Prostate gland (tissue), 2 donors: ENCODE results near the gene KIAA1328. TPM values are rescaled to one million over a fixed set of nuclear protein-coding genes. Genes with fewer than 3 reads are reported as not detected.

Source experiments
- DNase-seq: peaks from one replicate; pipeline ENCODE4 v3.0.0-alpha.2; 2019; ENCODE audit warnings: low spot score
- H3K27ac ChIP-seq, 2 donors: fragments of 200-600 bp; sonication (generic); 2 replicates each; pipeline ENCODE4 v1.5.1; 2017 to 2019
- H3K27me3 ChIP-seq: fragments of 200-600 bp; sonication (generic); replicated peaks from 2 replicates; pipeline ENCODE4 v1.5.1; 2019; ENCODE audit not compliant: insufficient read depth
- H3K36me3 ChIP-seq, 2 donors: fragments of 200-600 bp; sonication (generic); 1 replicate in 1 of 2; 2 replicates in 1 of 2; pipeline versions ENCODE4 v1.5.1 to v1.8.1; 2017 to 2019
- H3K4me1 ChIP-seq: fragments of 200-600 bp; sonication (generic); replicated peaks from 2 replicates; pipeline ENCODE4 v1.5.1; 2019
- H3K4me3 ChIP-seq, 2 donors: fragments of 200-600 bp; sonication (generic); 2 replicates each; pipeline ENCODE4 v1.5.1; 2017 to 2019
- H3K9me3 ChIP-seq: fragments of 200-600 bp; sonication (generic); 2 replicates; pipeline ENCODE4 v1.5.1; 2017
- CTCF ChIP-seq, 4 experiments: fragments of 200-600 bp in 2 of 4; fragments of 450-650 bp in 2 of 4; sonication (generic) in 2 of 4; IDR thresholded peaks; 1 replicate in 3 of 4; 2 replicates in 1 of 4; pipeline ENCODE4 v1.5.1; 2016 to 2019; ENCODE audit warnings: antibody characterized with exemption in 4 of 4, mild to moderate bottlenecking in 2 of 4, moderate library complexity in 2 of 4
- POLR2A ChIP-seq: fragments of 450-650 bp; IDR thresholded peaks from one replicate; pipeline ENCODE4 v1.6.1; 2016; ENCODE audit warnings: antibody characterized with exemption, mild to moderate bottlenecking
- POLR2AphosphoS5 ChIP-seq: sonication (generic); formaldehyde crosslinking; IDR thresholded peaks from one replicate; pipeline ENCODE4 v1.6.1; 2017; ENCODE audit warnings: antibody characterized with exemption
- WGBS: methylation state at CpG from one replicate; pipeline ENCODE4 v1.1.5; 2018; 5-methylcytosine and 5-hydroxymethylcytosine counted together
- intact Hi-C: fragments of 100-400 bp; cut with DNase I; formaldehyde crosslinking; loops from one replicate; pipeline ENCODE4 v1.14.2; 2022
- total RNA-seq, 2 donors: library from RNA; depleted of rRNA; stranded (reverse); fragments of >200 nt; gene quantifications; one replicate each; pipeline ENCODE4 v1.1.0, GENCODE V29; 2016

The KIAA1328 gene
- total RNA-seq, 2 donors from 2014 or later = 8.7 to 13.7 TPM

DNA sequence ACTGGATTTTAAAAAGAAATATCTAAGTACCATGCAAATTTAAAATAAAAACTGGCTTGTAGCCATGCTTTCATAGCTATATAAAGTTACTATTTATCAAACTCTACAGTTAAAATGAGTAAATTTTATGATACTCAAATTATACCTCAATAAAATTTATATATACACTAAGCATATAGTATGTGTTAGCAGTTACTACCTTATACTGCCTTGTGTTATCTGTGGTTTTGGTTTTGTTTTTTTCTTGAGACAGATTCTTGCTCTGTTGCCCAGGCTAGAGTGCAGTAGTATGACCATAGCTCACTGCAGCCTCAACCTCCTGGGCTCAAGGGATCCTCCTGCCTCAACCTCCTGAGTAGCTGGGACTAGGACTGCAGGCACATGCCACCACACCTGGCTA, 342.1 kb downstream of the KIAA1328 start:
- no peak for TF ChIP-seq CTCF (IDR thresholded peaks at IDR 0.05)
- TF ChIP-seq POLR2AphosphoS5 = no peak
- no peak for TF ChIP-seq POLR2A
- Histone ChIP-seq H3K27me3 (no peaks in the 10 kb centered on the region), H3K27ac (no peak overlapping the region), H3K4me3 (no peak overlapping the region), H3K36me3 (no peaks in the 10 kb centered on the region), H3K4me1 (no peaks in the 10 kb centered on the region), H3K9me3 (no peaks in the 10 kb centered on the region)
- intact Hi-C loops = no loop called here
- DNase-seq = no peak

DNA sequence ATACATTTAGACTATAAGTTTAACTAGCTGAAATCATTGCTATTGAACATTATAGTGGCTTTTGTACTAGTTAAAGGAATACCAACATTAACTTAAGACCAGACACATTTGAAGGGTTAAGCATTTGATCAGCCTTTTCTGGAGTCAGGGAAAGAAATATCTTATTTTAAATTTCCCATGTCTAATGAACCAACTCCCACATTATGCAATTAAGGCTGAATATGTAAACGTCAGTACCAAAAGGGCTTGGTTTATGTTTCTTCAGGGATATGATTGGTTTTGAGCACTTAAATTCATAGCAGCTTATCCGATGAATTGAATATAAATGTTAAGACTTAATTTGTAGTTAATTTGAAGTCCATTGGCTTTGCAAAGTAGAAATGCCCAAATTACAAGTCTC, 344.5 kb downstream of the KIAA1328 start:
- no peaks in the 10 kb centered on the region for H3K27me3 ChIP-seq
- 96% methylated on average over 2 of the region's 2 CpGs for WGBS
- H3K4me1 ChIP-seq = no peaks in the 10 kb centered on the region
- H3K36me3 ChIP-seq = no peaks in the 10 kb centered on the region
- H3K27ac ChIP-seq = no peak overlapping the region
- H3K9me3 ChIP-seq = no peaks in the 10 kb centered on the region
- intact Hi-C loops = no loop called here
- no peak for TF ChIP-seq POLR2A
- TF ChIP-seq CTCF (IDR thresholded peaks at IDR 0.05) = no peak
- no peak for TF ChIP-seq POLR2AphosphoS5
- DNase-seq = no peak
- H3K4me3 ChIP-seq = no peak overlapping the region

- H3K9me3 ChIP-seq = no peaks in the 10 kb centered on the region
- intact Hi-C loops = no loop called here
- DNase-seq = no peak
- TF ChIP-seq POLR2AphosphoS5 (no peak), CTCF (IDR thresholded peaks at IDR 0.05) (no peak), POLR2A (no peak)
- H3K4me1 ChIP-seq = no peaks in the 10 kb centered on the region
- WGBS = 63% methylated on average over 1 of the region's 1 CpG
- H3K27me3 ChIP-seq = no peaks in the 10 kb centered on the region
- no peak overlapping the region for H3K4me3 ChIP-seq
- H3K36me3 ChIP-seq = no peaks in the 10 kb centered on the region
- no peak overlapping the region for H3K27ac ChIP-seq
Measured at GRCh38 chr18:37175727-37176620, 347.0 kb downstream of the KIAA1328 start.

GRCh38 chr18:37176621-37176934, 347.7 kb downstream of the KIAA1328 start:
- TF ChIP-seq CTCF (IDR thresholded peaks at IDR 0.05) = no peak
- TF ChIP-seq POLR2AphosphoS5 = no peak
- no peak for TF ChIP-seq POLR2A
- no peaks in the 10 kb centered on the region for H3K36me3 ChIP-seq
- no peak overlapping the region for H3K4me3 ChIP-seq
- no peaks in the 10 kb centered on the region for H3K9me3 ChIP-seq
- no peak for DNase-seq
- H3K27me3 ChIP-seq = no peaks in the 10 kb centered on the region
- no peaks in the 10 kb centered on the region for H3K4me1 ChIP-seq
- H3K27ac ChIP-seq = no peak overlapping the region
- intact Hi-C loops = no loop called here

DNA sequence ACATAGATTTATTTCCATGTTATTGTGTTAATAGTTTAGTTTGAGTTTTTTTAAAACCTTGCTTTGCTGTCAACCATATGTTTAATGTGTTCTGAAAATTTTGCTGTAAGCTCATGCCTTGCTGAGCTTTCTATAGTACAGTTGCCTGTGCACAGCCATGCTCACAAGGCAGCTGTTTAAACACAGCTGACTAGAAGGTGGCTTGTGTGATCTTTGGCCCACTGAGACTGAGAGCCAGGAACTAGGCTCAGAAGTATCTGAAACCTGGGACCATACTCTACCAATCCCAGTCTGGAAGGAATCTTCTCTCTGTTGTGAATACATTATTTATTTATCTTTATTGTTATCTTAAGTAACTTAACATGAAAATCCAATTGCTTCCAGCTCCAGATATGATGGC, 350.5 kb downstream of the KIAA1328 start:
- intact Hi-C loops = no loop called here
- Histone ChIP-seq H3K9me3 (no peaks in the 10 kb centered on the region), H3K4me3 (no peak overlapping the region), H3K36me3 (no peaks in the 10 kb centered on the region), H3K4me1 (no peaks in the 10 kb centered on the region), H3K27ac (no peak overlapping the region), H3K27me3 (no peaks in the 10 kb centered on the region)
- DNase-seq = no peak
- no peak for TF ChIP-seq CTCF (IDR thresholded peaks at IDR 0.05)
- TF ChIP-seq POLR2A = no peak
- TF ChIP-seq POLR2AphosphoS5 = no peak
